ENCODE results near the gene TM4SF1.
"Not testable (repeated sequence)": the region's sequence is repeated elsewhere in the genome, so short reads cannot be mapped to it uniquely, and the experiment has no call there.

TM4SF1 gene

DNA sequence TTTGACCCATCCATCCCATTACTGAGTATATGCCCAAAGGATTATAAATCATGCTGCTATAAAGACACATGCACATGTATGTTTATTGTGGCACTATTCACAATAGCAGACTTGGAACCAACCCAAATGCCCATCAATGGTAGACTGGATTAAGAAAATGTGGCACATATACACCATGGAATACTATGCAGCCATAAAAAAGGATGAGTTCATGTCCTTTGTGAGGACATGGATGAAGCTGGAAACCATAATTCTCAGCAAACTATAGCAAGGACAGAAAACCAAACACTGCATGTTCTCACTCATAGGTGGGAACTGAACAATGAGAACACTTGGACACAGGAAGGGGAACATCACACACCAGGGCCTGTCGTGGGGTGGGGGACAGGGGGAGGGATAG is 40.0 kb downstream of the TM4SF1 start:
- not testable (repeated sequence) for ATAC-seq

GRCh38 chr3:149336925-149337324 is 40.5 kb downstream of the TM4SF1 start:
- ATAC-seq = no peak

- ATAC-seq = no peak
Observed at GRCh38 chr3:149333176-149333859, 44.1 kb downstream of the TM4SF1 start, which contains the start of gene TM4SF18. Gene TM4SF18 (minus strand): TSS chr3:149333636. CDS start chr3:149333382, 254 bp downstream.

DNA sequence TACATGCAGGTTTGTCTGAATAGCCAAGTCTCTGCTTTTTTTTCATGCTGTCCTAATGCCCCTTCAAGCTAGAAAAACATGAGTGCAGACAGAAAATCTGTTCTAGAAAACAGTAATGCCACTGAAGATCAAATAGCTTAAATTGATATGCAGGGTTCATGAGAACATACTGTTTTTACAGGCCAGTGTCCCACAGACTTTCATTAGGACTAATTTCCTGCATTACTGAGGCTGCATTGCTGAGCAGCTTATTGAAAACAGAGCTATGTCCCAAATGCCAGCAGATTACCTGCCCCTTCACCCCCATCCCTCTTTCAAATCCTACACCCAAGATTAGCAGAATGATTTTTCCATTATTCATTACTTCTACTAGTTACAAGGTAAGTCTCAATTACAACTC is 44.7 kb downstream of the TM4SF1 start:
- no peak for ATAC-seq

GRCh38 chr3:149332227-149332765 is 45.2 kb downstream of the TM4SF1 start:
- no peak for ATAC-seq

GRCh38 chr3:149331396-149331795 is 46.1 kb downstream of the TM4SF1 start:
- no peak for ATAC-seq

DNA sequence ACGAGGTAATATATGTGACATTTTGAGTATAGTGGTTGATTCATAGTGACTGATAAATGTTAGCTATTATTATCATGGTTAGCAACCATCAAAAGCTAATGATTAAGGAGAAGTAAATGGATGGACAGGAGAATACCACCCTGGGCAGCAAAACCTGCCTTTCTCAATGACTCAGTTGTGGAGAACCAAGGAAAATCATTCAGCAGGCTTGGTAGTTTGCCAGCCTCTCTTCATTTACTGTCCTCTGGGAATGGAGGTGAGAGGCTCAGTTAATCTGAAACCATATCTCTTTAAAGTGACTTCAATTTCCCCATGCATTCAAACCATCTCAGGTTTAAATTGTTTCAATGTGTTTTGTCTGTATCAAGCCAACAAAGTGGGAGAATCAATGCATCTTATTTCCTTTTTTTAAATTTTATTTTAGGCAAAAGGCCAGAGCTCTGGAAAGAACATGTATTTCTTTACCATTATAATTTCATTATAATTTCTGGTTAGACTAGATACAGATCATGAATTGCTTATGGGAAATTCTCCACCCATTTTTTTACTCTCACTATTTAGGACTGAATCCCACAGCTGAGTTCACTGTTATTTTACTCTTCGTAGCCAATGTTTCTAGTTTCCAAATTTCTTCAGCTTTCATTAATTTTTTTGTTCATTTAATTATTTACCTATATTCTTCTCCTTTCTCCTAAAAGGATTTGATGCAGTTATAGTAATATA is 46.7 kb downstream of the TM4SF1 start:
- ATAC-seq = no peak

DNA sequence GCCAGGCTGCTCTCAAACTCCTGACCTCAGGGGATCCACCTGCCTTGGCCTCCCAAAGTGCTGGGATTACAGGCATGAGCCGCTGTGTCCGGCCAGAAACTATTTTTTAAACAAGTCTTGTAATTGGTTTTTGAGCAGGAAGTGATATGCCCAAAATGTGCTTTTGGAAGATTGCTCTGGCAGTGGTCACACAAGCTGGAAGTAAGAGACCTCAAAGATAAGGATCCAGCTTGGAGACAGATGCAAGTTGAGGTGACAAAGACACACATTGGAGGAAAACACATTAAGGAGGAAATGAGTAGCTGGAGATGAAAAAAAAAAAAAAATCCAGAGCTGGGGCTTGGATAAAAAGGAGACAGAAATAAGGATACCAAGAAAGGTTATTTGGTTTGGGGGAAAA is 50.3 kb downstream of the TM4SF1 start:
- no peak for ATAC-seq

DNA sequence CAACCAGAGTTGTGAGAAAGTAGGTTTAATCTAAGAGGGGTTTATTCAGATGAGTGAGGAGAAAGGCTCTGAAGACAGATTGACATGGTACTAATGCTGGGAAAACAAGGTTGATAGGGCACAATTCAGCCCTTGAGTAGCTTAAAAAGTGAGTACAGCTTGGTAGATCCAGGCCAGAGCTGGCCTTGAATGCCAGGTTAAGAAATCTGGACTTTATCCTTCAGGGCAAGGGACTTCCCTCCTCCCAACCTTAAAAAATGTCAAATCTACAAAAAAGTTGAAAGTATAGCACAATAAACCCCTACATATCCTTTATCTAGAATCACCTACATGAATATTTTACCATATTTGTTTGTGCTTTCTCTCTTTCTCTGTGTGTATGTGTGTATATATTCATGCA is 51.9 kb downstream of the TM4SF1 start:
- ATAC-seq = no peak

DNA sequence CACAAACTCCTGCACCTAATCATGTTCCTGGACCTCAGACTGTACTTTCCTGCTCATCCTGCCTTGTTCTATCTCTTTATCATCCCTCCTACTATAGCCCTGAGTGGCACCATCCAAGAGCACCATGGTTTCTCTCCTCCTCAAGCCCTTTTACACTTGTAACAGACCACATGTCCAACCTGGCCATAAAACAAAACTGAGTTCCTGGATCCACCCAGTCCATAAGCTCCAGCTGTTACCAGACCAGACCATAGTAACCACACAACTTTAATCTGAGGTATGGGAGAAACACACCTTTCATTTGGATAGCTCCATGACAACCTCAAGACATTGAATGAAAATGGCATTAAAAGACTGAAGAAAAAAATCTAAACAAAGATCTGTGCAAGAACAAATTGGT is 53.1 kb downstream of the TM4SF1 start:
- no peak for ATAC-seq

GRCh38 chr3:149321640-149322039 is 55.8 kb downstream of the TM4SF1 start:
- no peak for ATAC-seq

DNA sequence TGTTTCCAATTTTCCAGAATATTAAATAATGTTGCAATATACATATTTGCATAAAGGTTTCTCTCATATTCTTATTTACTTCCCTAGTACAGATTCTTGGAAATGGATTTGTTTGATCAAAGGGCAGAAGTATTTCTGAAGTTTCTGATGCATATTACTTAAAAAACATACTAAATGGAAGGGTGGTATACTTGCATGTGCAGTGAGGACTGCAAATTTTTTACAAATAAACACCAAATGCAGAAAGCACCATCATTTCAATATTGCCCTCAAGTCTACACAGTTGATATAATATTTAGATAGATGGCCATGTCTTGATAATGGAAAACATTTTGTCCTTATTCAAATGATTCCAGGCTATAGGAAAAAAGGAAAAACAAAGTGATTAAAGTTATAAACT is 56.3 kb downstream of the TM4SF1 start:
- no peak for ATAC-seq

DNA sequence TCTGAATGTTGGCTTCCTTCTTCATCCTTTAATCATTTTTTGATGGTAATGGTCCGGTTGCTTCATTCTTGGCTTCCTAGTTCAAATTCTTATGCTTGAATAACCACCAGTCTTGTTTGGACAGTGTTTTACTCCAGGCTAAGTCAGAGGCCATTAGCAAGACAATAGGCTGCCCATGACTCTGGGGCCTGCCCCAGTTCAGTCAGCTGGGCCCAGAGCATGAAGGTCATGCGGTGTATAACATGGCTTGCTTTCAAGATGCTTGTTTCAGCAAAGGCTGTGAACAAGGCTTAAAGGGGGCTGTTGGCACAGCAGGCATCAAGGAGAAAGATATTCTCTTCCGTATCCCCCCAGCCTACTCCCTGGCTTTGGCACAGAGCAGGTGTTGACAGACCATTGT is 57.7 kb downstream of the TM4SF1 start:
- no peak for ATAC-seq
